Skeletal muscle satellite cell (primary cell): Measurements from ENCODE around the gene PRSS12.
"Not testable (repeated sequence)": the region's sequence is repeated elsewhere in the genome, so short reads cannot be mapped to it uniquely, and the experiment has no call there.

ENCODE experiments used
- H3K27me3 ChIP-seq: 2 replicates; pipeline ENCODE4 v1.7.0; 2013; ENCODE audit warnings: low read length; ENCODE audit not compliant: control insufficient read depth, insufficient read depth
- H3K36me3 ChIP-seq: 2 replicates; pipeline ENCODE4 v1.7.0; 2013; ENCODE audit warnings: mild to moderate bottlenecking, control low read depth, low read length; ENCODE audit not compliant: insufficient read depth
- H3K4me1 ChIP-seq: 2 replicates; pipeline ENCODE4 v1.7.0; 2013; ENCODE audit warnings: low read length; ENCODE audit not compliant: control insufficient read depth, insufficient read depth
- H3K4me2 ChIP-seq: 2 replicates; pipeline ENCODE4 v1.7.0; 2013; ENCODE audit warnings: mild to moderate bottlenecking, low read length
- H3K4me3 ChIP-seq: 2 replicates; pipeline ENCODE4 v1.7.0; 2013; ENCODE audit warnings: low read length
- H3K9ac ChIP-seq: 2 replicates; pipeline ENCODE4 v1.7.0; 2013; ENCODE audit warnings: mild to moderate bottlenecking, low read depth, low read length, moderate library complexity
- H3K9me3 ChIP-seq: replicated peaks from 2 replicates; pipeline ENCODE4 v1.7.0; 2013; ENCODE audit warnings: mild to moderate bottlenecking, control low read depth, low read length

PRSS12 gene

DNA sequence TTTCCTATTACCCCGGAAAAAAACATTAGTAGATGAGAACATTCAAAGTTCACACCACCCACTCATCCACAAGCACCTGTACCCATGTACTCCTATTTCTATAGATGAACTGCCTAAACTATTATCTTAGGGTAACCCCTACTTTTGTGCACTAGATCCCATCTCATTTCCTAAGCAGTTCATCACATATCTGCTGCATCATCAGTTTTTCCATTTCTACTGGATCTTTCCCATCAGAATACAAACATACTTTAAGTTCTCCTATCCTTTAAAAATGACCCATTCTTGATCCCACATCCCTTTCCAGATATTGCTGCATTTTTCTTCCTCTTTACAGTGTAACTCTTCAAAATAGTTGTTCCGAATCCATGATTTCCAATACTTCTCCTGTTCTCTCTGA lies 81.0 kb downstream of the PRSS12 start:
- H3K36me3 ChIP-seq: no peaks in the 10 kb centered on the region

DNA sequence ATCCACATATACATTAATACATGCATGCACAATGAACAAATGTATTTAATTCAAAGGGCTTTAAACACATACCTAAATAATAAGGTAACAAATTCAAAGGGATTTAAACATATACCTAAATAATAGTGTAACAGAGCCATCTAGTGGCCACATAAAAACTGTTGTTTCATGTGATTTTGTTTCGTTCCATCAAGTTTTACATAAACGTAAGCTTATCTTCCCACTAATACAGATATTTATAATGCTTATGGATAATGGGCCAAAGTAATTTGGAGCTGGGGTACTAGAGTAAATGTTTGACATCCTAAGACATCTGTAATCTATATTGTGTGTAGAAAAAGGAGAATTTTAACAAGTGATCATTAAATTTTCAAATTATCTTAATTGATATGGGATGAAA lies 82.3 kb downstream of the PRSS12 start:
- Histone ChIP-seq H3K9ac (no peak overlapping the region), H3K4me2 (no peak overlapping the region), H3K9me3 (no peaks in the 10 kb centered on the region), H3K27me3 (peaks cover 17% of the 10 kb centered on the region), H3K36me3 (no peaks in the 10 kb centered on the region), H3K4me3 (no peak overlapping the region), H3K4me1 (no peaks in the 10 kb centered on the region)

More for the DNA sequence above, 81.0 kb downstream of the PRSS12 start:
- H3K9me3 ChIP-seq: no peaks in the 10 kb centered on the region
- H3K4me2 ChIP-seq: no peak overlapping the region
- H3K4me1 ChIP-seq: no peaks in the 10 kb centered on the region
- no peak overlapping the region for H3K9ac ChIP-seq
- H3K4me3 ChIP-seq: no peak overlapping the region
- peaks cover 17% of the 10 kb centered on the region for H3K27me3 ChIP-seq

- Histone ChIP-seq H3K4me1 (no peaks in the 10 kb centered on the region), H3K4me2 (no peak overlapping the region), H3K9me3 (no peaks in the 10 kb centered on the region), H3K9ac (no peak overlapping the region), H3K27me3 (peaks cover 17% of the 10 kb centered on the region), H3K4me3 (no peak overlapping the region), H3K36me3 (no peaks in the 10 kb centered on the region)
Measured at GRCh38 chr4:118268780-118269179, 84.0 kb downstream of the PRSS12 start.

GRCh38 chr4:118266145-118266496 lies 86.7 kb downstream of the PRSS12 start:
- not testable (repeated sequence) for H3K9me3 ChIP-seq, H3K36me3 ChIP-seq, H3K4me2 ChIP-seq, H3K4me3 ChIP-seq, H3K4me1 ChIP-seq, H3K27me3 ChIP-seq, H3K9ac ChIP-seq

- no peaks in the 10 kb centered on the region for H3K4me1 ChIP-seq
- no peak overlapping the region for H3K9ac ChIP-seq
- H3K27me3 ChIP-seq: peaks cover 8% of the 10 kb centered on the region
- H3K4me3 ChIP-seq: peak overlapping the region; percentile 61
- no peaks in the 10 kb centered on the region for H3K36me3 ChIP-seq
- H3K9me3 ChIP-seq: no peaks in the 10 kb centered on the region
- H3K4me2 ChIP-seq: peak overlapping the region; percentile 81
Measured at GRCh38 chr4:118265312-118266144, 87.3 kb downstream of the PRSS12 start.

DNA sequence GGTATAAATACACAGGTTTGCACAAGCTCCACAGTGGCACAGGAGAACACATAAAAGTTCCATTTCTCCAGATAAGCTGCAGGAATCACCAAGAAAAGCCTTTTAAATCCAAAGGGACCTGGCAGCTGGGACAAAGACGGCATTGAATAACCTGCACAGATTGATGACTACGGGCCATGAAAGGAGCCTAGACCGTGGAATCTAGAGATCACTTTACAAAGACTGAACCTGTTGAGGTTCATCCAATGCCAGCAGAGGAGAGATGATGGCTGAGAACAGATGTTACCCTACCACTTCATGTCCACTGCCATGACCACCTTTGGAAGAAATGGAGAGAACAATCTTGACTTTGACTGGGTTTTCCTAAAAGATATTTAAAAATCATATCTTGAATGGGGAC lies 88.7 kb downstream of the PRSS12 start:
- Histone ChIP-seq H3K4me1 (no peaks in the 10 kb centered on the region), H3K4me3 (no peak overlapping the region), H3K9me3 (no peaks in the 10 kb centered on the region), H3K36me3 (no peaks in the 10 kb centered on the region), H3K27me3 (peaks cover 8% of the 10 kb centered on the region), H3K4me2 (no peak overlapping the region), H3K9ac (no peak overlapping the region)

- Histone ChIP-seq H3K27me3 (peaks cover 8% of the 10 kb centered on the region), H3K36me3 (no peaks in the 10 kb centered on the region), H3K9ac (no peak overlapping the region), H3K4me3 (no peak overlapping the region), H3K4me1 (no peaks in the 10 kb centered on the region), H3K4me2 (no peak overlapping the region), H3K9me3 (no peaks in the 10 kb centered on the region)
Measured at GRCh38 chr4:118260309-118260708, 92.5 kb downstream of the PRSS12 start.

GRCh38 chr4:118259111-118259510 lies 93.7 kb downstream of the PRSS12 start:
- peaks cover 3% of the 10 kb centered on the region for H3K27me3 ChIP-seq
- H3K9me3 ChIP-seq: no peaks in the 10 kb centered on the region
- no peak overlapping the region for H3K9ac ChIP-seq
- no peak overlapping the region for H3K4me3 ChIP-seq
- no peaks in the 10 kb centered on the region for H3K36me3 ChIP-seq
- H3K4me1 ChIP-seq: no peaks in the 10 kb centered on the region
- no peak overlapping the region for H3K4me2 ChIP-seq

- no peak overlapping the region for H3K9ac ChIP-seq
- H3K4me3 ChIP-seq: no peak overlapping the region
- no peaks in the 10 kb centered on the region for H3K9me3 ChIP-seq
- H3K27me3 ChIP-seq: no peaks in the 10 kb centered on the region
- H3K36me3 ChIP-seq: no peaks in the 10 kb centered on the region
- no peaks in the 10 kb centered on the region for H3K4me1 ChIP-seq
- H3K4me2 ChIP-seq: no peak overlapping the region
Measured at GRCh38 chr4:118254368-118254767, 98.4 kb downstream of the PRSS12 start.

- Histone ChIP-seq H3K4me3 (no peak overlapping the region), H3K9me3 (no peaks in the 10 kb centered on the region), H3K27me3 (no peaks in the 10 kb centered on the region), H3K4me2 (no peak overlapping the region), H3K4me1 (no peaks in the 10 kb centered on the region), H3K9ac (no peak overlapping the region), H3K36me3 (no peaks in the 10 kb centered on the region)
Measured at GRCh38 chr4:118249890-118250289, 102.9 kb downstream of the PRSS12 start.

GRCh38 chr4:118237531-118237930 lies 115.3 kb downstream of the PRSS12 start:
- Histone ChIP-seq H3K4me3 (no peak overlapping the region), H3K9ac (no peak overlapping the region), H3K36me3 (no peaks in the 10 kb centered on the region), H3K9me3 (no peaks in the 10 kb centered on the region), H3K27me3 (peaks cover 2% of the 10 kb centered on the region), H3K4me2 (no peak overlapping the region), H3K4me1 (no peaks in the 10 kb centered on the region)

DNA sequence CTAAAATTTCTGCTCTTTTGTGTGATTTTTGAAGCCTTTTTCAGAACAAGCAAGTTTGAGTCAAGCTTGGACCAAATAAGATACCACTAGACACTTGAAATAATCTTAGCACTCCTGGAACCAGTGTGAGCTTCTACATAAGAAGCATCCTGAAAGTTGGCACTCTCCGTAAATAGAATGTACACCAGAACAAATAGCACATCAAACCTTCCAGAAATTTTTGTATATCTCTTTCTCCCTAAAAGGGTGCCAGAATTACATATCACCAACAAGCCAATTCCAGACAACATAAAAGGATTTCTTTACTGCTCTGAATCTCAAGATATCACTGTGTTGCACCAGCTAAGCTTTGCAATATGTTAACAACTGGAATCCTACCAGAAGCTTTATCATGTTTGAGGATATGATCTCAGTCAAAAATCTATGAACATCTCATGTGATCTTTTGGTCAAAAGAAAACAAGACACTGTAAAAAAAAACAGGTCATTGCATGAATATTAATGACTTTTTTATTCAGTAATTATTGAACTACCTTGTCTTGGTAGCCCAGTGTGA lies 117.2 kb downstream of the PRSS12 start:
- Histone ChIP-seq H3K4me2 (no peak overlapping the region), H3K4me1 (no peaks in the 10 kb centered on the region), H3K4me3 (no peak overlapping the region), H3K36me3 (no peaks in the 10 kb centered on the region), H3K27me3 (peaks cover 2% of the 10 kb centered on the region), H3K9me3 (no peaks in the 10 kb centered on the region), H3K9ac (no peak overlapping the region)
